H9 (cell line): ENCODE data around the gene FBXO42. TPM values are rescaled to one million over a fixed set of nuclear protein-coding genes. Genes with fewer than 3 reads are reported as not detected.

Source experiments
- DNase-seq: peaks from one replicate; pipeline ENCODE4 v3.0.0-alpha.2; 2017
- H2AFZ ChIP-seq: one replicate; pipeline ENCODE4 v1.6.1; 2013; ENCODE audit warnings: mild to moderate bottlenecking, low read length, control low read depth, moderate library complexity
- H2AK5ac ChIP-seq: 2 replicates; pipeline ENCODE4 v1.6.1; 2013; ENCODE audit warnings: low read length, control low read depth, mixed read lengths; ENCODE audit not compliant: insufficient read length
- H2BK120ac ChIP-seq: one replicate; pipeline ENCODE4 v1.6.1; 2013; ENCODE audit warnings: low read depth, mild to moderate bottlenecking, low read length, control low read depth, inconsistent platforms; ENCODE audit not compliant: poor library complexity, severe bottlenecking
- H2BK12ac ChIP-seq: 2 replicates; pipeline ENCODE4 v1.6.1; 2013; ENCODE audit warnings: low read length, control low read depth, mixed read lengths, low read depth; ENCODE audit not compliant: insufficient read length
- H2BK15ac ChIP-seq: 2 replicates; pipeline ENCODE4 v1.6.1; 2013; ENCODE audit warnings: low read depth, low read length, control low read depth
- H2BK20ac ChIP-seq: one replicate; pipeline ENCODE4 v1.6.1; 2013; ENCODE audit warnings: low read depth, mild to moderate bottlenecking, low read length, control low read depth, inconsistent platforms; ENCODE audit not compliant: poor library complexity, severe bottlenecking
- H2BK5ac ChIP-seq: 2 replicates; pipeline ENCODE4 v1.6.1; 2013; ENCODE audit warnings: low read length, control low read depth, mixed read lengths; ENCODE audit not compliant: insufficient read length
- H3K14ac ChIP-seq: 2 replicates; pipeline ENCODE4 v1.6.1; 2013; ENCODE audit warnings: low read length, control low read depth; ENCODE audit not compliant: insufficient read depth
- H3K18ac ChIP-seq: 2 replicates; pipeline ENCODE4 v1.6.1; 2013; ENCODE audit warnings: low read depth, mild to moderate bottlenecking, mixed read lengths, low read length, control low read depth; ENCODE audit not compliant: insufficient read length
- H3K23ac ChIP-seq: 2 replicates; pipeline ENCODE4 v1.6.1; 2013; ENCODE audit warnings: low read length, control low read depth, mixed read lengths, low read depth; ENCODE audit not compliant: insufficient read length
- H3K23me2 ChIP-seq: 2 replicates; pipeline ENCODE4 v1.6.1; 2013; ENCODE audit warnings: low read depth, mild to moderate bottlenecking, mixed read lengths, low read length, control low read depth; ENCODE audit not compliant: insufficient read length, poor library complexity, severe bottlenecking
- H3K27ac ChIP-seq: 2 replicates; pipeline ENCODE4 v1.5.1; 2013; ENCODE audit warnings: low read length, control low read depth, mixed read lengths, low read depth; ENCODE audit not compliant: insufficient read length
- H3K27me3 ChIP-seq: 2 replicates; pipeline ENCODE4 v1.6.1; 2013; ENCODE audit warnings: low read length, control low read depth, inconsistent platforms; ENCODE audit not compliant: insufficient read depth
- H3K4ac ChIP-seq: 2 replicates; pipeline ENCODE4 v1.6.1; 2013; ENCODE audit warnings: low read depth, mild to moderate bottlenecking, control low read depth, inconsistent platforms, low read length, moderate library complexity
- H3K4me1 ChIP-seq: 2 replicates; pipeline ENCODE4 v1.6.1; 2013; ENCODE audit warnings: low read length, control low read depth, inconsistent platforms; ENCODE audit not compliant: insufficient read depth
- H3K4me2 ChIP-seq: 2 replicates; pipeline ENCODE4 v1.6.1; 2013; ENCODE audit warnings: low read length, control low read depth, mixed read lengths; ENCODE audit not compliant: insufficient read length, insufficient read depth
- H3K56ac ChIP-seq: 2 replicates; pipeline ENCODE4 v1.6.1; 2013; ENCODE audit warnings: low read depth, mild to moderate bottlenecking, mixed read lengths, low read length, control low read depth; ENCODE audit not compliant: insufficient read length
- H3K79me1 ChIP-seq: 2 replicates; pipeline ENCODE4 v1.6.1; 2013; ENCODE audit warnings: low read depth, mild to moderate bottlenecking, moderate library complexity, low read length, control low read depth, inconsistent platforms; ENCODE audit not compliant: insufficient read depth, poor library complexity, severe bottlenecking
- H3K79me2 ChIP-seq: 2 replicates; pipeline ENCODE4 v1.6.1; 2013; ENCODE audit warnings: low read length, control low read depth, inconsistent platforms; ENCODE audit not compliant: insufficient read depth
- H3K9ac ChIP-seq: 2 replicates; pipeline ENCODE4 v1.6.1; 2013; ENCODE audit warnings: low read length, control low read depth, mixed read lengths; ENCODE audit not compliant: insufficient read length; ENCODE audit errors: extremely low read depth
- H3K9me3 ChIP-seq: one replicate; pipeline ENCODE4 v1.6.1; 2013; ENCODE audit warnings: low read depth, low read length, inconsistent platforms; ENCODE audit not compliant: control insufficient read depth
- H3T11ph ChIP-seq: one replicate; pipeline ENCODE4 v1.6.1; 2013; ENCODE audit warnings: mild to moderate bottlenecking, low read length, control low read depth, inconsistent platforms
- H4K20me1 ChIP-seq: one replicate; pipeline ENCODE4 v1.6.1; 2013; ENCODE audit not compliant: control insufficient read depth, insufficient read length, insufficient read depth
- H4K5ac ChIP-seq: 2 replicates; pipeline ENCODE4 v1.6.1; 2013; ENCODE audit warnings: low read depth, mild to moderate bottlenecking, mixed read lengths, low read length, control low read depth; ENCODE audit not compliant: insufficient read length
- H4K8ac ChIP-seq: replicated peaks from 2 replicates; pipeline ENCODE4 v1.6.1; 2013; ENCODE audit warnings: low read length, control low read depth, mixed read lengths, low read depth; ENCODE audit not compliant: insufficient read length
- H4K91ac ChIP-seq: 2 replicates; pipeline ENCODE4 v1.6.1; 2013; ENCODE audit warnings: low read depth, mild to moderate bottlenecking, moderate library complexity, mixed read lengths, low read length, control low read depth; ENCODE audit not compliant: insufficient read length
- H3K27ac Mint-ChIP-seq, 3 experiments: 2 replicates in 2 of 3; 3 replicates in 1 of 3; pipeline ENCODE4 v1.8.0; 2020 to 2021; ENCODE audit warnings: mixed read lengths in 3 of 3, mild to moderate bottlenecking in 1 of 3, moderate library complexity in 1 of 3
- H3K27me3 Mint-ChIP-seq: 2 replicates; pipeline ENCODE4 v1.8.0; 2021; ENCODE audit warnings: low read depth, mild to moderate bottlenecking, moderate library complexity, mixed read lengths
- H3K36me3 Mint-ChIP-seq, 3 experiments: 2 replicates in 2 of 3; 3 replicates in 1 of 3; pipeline ENCODE4 v1.8.0; 2020 to 2021; ENCODE audit warnings: low read depth in 3 of 3, mixed read lengths in 3 of 3; ENCODE audit not compliant: insufficient read depth in 1 of 3
- H3K4me1 Mint-ChIP-seq, 2 experiments: 2 replicates each; pipeline ENCODE4 v1.8.0; 2020; ENCODE audit warnings: mixed read lengths in 2 of 2
- H3K4me3 Mint-ChIP-seq, 2 experiments: 2 replicates in 1 of 2; 3 replicates in 1 of 2; pipeline ENCODE4 v1.8.0; 2020 to 2021; ENCODE audit warnings: mild to moderate bottlenecking in 2 of 2, mixed read lengths in 2 of 2, moderate library complexity in 1 of 2
- H3K9me3 Mint-ChIP-seq, 2 experiments: 2 replicates in 1 of 2; 3 replicates in 1 of 2; pipeline ENCODE4 v1.8.0; 2020; ENCODE audit warnings: mild to moderate bottlenecking in 2 of 2, mixed read lengths in 2 of 2, moderate library complexity in 1 of 2
- CTCF ChIP-seq: fragments of 200-600 bp; sonication (generic); conservative IDR thresholded peaks from 3 replicates; pipeline ENCODE4 v1.8.0; 2021; ENCODE audit warnings: antibody characterized with exemption, mild to moderate bottlenecking
- WGBS: extraction: QIAGEN DNeasy Blood & Tissue Kit; methylation state at CpG from one replicate; pipeline ENCODE4 v1.1.7; 2013; ENCODE audit warnings: missing lambda C conversion rate, low lambda C conversion rate, mixed read lengths; ENCODE audit not compliant: insufficient read length; ENCODE audit errors: extremely low coverage; 5-methylcytosine and 5-hydroxymethylcytosine counted together
- total RNA-seq: library from RNA; stranded (reverse); gene quantifications from 2 replicates; pipeline ENCODE4 v1.2.1, GENCODE V29; 2021

FBXO42 gene
- total RNA-seq, 1 experiment from 2014 or later = 17.4 TPM

DNA sequence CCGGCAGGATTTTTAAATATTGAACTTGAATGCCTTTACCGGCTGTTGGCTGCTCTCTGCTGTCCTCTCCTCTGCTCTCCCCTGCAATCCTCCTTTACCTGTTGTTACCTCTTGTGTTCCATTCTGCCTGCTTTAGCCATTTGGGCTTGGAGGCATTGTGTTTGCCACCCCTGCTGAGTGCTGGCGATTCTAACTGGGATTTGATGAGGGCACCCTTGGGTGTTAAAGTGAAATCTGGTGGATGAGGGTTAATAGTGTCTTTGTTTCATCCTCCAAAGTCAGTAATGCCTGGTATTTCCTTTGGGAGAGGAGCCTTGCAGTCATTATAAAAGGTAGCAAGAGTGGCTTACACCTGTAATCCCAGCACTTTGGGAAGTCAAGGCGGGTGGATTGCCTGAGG is 24.7 kb upstream of the FBXO42 start:
- Histone ChIP-seq H3K4me1 (no peaks in the 10 kb centered on the region; the same call in 1 of the 2 replicates), H2AFZ (no peak overlapping the region), H3K4ac (no peak overlapping the region), H3K79me2 (peaks cover 55% of the 10 kb centered on the region; the same call in 1 of the 2 replicates), H4K91ac (no peak overlapping the region), H2BK15ac (no peak overlapping the region), H3K4me2 (no peak overlapping the region), H4K5ac (no peak overlapping the region), H3K9ac (no peak overlapping the region), H3K14ac (no peak overlapping the region; the same call in 1 of the 2 replicates), H2BK5ac (no peak overlapping the region), H3K9me3 (no peaks in the 10 kb centered on the region), H3K18ac (no peak overlapping the region), H2AK5ac (no peak overlapping the region), H3K23ac (no peak overlapping the region), H3K79me1 (peaks cover 8% of the 10 kb centered on the region), H3K27me3 (no peaks in the 10 kb centered on the region), H3K23me2 (no peaks in the 10 kb centered on the region), H3K27ac (no peak overlapping the region), H2BK12ac (no peak overlapping the region), H3K56ac (no peak overlapping the region), H4K8ac (no peak overlapping the region), H2BK120ac (no peak overlapping the region), H2BK20ac (no peak overlapping the region), H3T11ph (no peak overlapping the region), H4K20me1 (no peaks in the 10 kb centered on the region)
- Mint-ChIP-seq H3K4me3 (no peak overlapping the region), H3K27ac (peak overlapping the region in 2 of 3 experiments; percentile 68 to 84; a peak in 4 of 7 replicates), H3K9me3 (no peaks in the 10 kb centered on the region), H3K27me3 (no peaks in the 10 kb centered on the region), H3K36me3 (peaks cover 0 to 14% (median 9%) of the 10 kb centered on the region in 3 experiments; a peak in 6 of 7 replicates), H3K4me1 (peaks cover 33 to 36% of the 10 kb centered on the region in 2 experiments)
- no peak for DNase-seq
- TF ChIP-seq CTCF = no peak
- WGBS = no CpG with 5 or more reads among the region's 4 CpGs
